Thymus (tissue), 11 donors: ENCODE data around the gene PSTK. TPM values are rescaled to one million over a fixed set of nuclear protein-coding genes. Genes with fewer than 3 reads are reported as not detected.

ENCODE experiments used
- DNase-seq, 9 donors: peaks; one replicate each; pipeline ENCODE4 v3.0.0-alpha.2; 2013; ENCODE audit warnings: low spot score in 9 of 9, low read depth in 6 of 9, missing footprints in 1 of 9
- H3K27ac ChIP-seq, 2 donors: one replicate each; pipeline ENCODE4 v1.5.1; 2013; ENCODE audit warnings: control low read depth in 1 of 2, low read depth in 1 of 2, low read length in 1 of 2, mild to moderate bottlenecking in 1 of 2, moderate library complexity in 1 of 2
- H3K27me3 ChIP-seq, 2 donors: one replicate each; pipeline ENCODE4 v1.5.1; 2013; ENCODE audit warnings: low read length in 1 of 2; ENCODE audit not compliant: control insufficient read depth in 2 of 2, insufficient read depth in 1 of 2
- H3K36me3 ChIP-seq, 2 donors: one replicate each; pipeline ENCODE4 v1.5.1; 2013; ENCODE audit warnings: low read length in 1 of 2, mild to moderate bottlenecking in 1 of 2, moderate library complexity in 1 of 2; ENCODE audit not compliant: control insufficient read depth in 2 of 2, insufficient read depth in 2 of 2
- H3K4me1 ChIP-seq, 2 donors: one replicate each; pipeline ENCODE4 v1.5.1; 2013; ENCODE audit warnings: low read length in 2 of 2; ENCODE audit not compliant: control insufficient read depth in 2 of 2, insufficient read depth in 2 of 2
- H3K4me3 ChIP-seq, 2 donors: one replicate each; pipeline ENCODE4 v1.5.1; 2013; ENCODE audit warnings: low read length in 2 of 2, control low read depth in 1 of 2, mild to moderate bottlenecking in 1 of 2
- H3K9me3 ChIP-seq, 2 donors: one replicate each; pipeline ENCODE4 v1.5.1; 2013; ENCODE audit warnings: low read length in 1 of 2, mild to moderate bottlenecking in 1 of 2; ENCODE audit not compliant: control insufficient read depth in 2 of 2, insufficient read depth in 1 of 2
- WGBS: extraction: QIAGEN DNeasy Blood & Tissue Kit; methylation state at CpG from one replicate; pipeline ENCODE4 v1.1.7; 2013; 5-methylcytosine and 5-hydroxymethylcytosine counted together
- polyA plus RNA-seq: library from polyadenylated mRNA; stranded (reverse); fragments of 200-250 nt; gene quantifications from one replicate; pipeline ENCODE4 v1.2.3, GENCODE V29; 2013
- total RNA-seq: library from RNA; stranded (reverse); fragments of 120-200 nt; gene quantifications from one replicate; pipeline ENCODE4 v1.2.4, GENCODE V29; 2013
- donor health status: healthy.

Gene PSTK
- total and polyA plus RNA-seq, 2 donors = 4.8 to 5.0 TPM

DNA sequence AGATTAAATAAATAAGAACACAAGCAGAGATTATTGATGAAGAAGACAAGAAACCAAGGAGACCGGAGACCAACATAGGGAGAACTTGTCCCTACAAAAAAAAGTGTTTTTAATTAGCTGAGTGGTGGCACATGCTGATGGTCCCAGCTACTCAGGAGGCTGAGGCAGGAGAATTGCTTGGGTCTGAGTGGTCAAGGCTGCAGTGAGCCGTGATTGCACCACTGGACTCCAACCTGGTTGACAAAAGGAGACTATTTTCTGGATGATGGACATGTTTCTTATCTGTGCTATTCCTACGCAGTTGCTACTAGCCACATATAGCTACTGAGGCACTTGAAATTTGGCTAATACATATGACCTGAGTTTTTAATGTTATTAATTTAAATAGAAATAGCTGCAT, 18.7 kb downstream of the PSTK start:
- Histone ChIP-seq H3K36me3 (peaks cover 27 to 31% of the 10 kb centered on the region in 2 donors), H3K4me1 (no peaks in the 10 kb centered on the region), H3K4me3 (no peak overlapping the region), H3K27me3 (no peaks in the 10 kb centered on the region), H3K27ac (no peak overlapping the region), H3K9me3 (no peaks in the 10 kb centered on the region)
- DNase-seq = no peak
- 98% methylated on average over 3 of the region's 3 CpGs for WGBS

DNA sequence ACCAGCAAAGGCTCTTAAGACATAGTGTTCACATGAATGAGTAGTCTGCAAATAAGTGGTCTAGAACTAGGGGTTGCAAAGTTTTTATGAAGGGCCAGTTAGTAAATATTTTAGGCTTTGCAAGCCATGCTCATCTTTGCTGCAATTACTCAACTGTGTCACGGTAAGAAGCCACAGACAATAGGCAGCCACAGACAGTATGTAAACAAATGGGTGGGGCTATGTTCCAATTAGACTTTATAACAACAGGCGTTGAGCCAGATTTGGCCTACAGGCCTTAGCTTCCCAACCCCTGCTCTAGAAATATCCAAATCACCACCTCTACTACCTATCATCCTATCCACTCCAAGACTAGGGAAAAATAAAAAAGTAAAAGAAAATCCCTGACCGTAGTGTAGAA, 19.1 kb downstream of the PSTK start:
- Histone ChIP-seq H3K4me3 (no peak overlapping the region), H3K27me3 (no peaks in the 10 kb centered on the region), H3K27ac (no peak overlapping the region), H3K36me3 (peaks cover 23 to 27% of the 10 kb centered on the region in 2 donors), H3K9me3 (no peaks in the 10 kb centered on the region), H3K4me1 (no peaks in the 10 kb centered on the region)
- WGBS = 97% methylated on average over 3 of the region's 3 CpGs
- DNase-seq = no peak

DNA sequence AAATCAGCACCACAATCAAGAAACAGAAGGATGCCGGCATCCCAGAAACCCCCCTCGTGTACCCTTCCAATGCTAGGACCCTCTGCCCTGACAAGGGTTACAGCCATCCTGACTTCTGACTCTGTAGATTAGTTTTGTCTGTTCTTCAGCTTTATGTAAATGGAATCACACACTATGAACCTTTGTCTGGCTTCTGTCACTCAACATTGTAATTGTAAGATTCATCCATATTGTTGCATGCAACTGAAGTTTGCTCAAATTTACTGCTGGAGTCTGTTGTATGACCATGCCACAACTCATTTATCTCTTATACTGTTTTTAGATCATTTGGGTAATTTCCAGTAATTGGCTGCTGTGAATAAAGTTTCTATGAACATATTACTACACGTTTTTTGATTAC, 20.0 kb downstream of the PSTK start:
- no peak for DNase-seq
- no peaks in the 10 kb centered on the region for H3K4me1 ChIP-seq
- H3K27ac ChIP-seq = no peak overlapping the region
- peaks cover 19 to 22% of the 10 kb centered on the region in 2 donors for H3K36me3 ChIP-seq
- H3K9me3 ChIP-seq = no peaks in the 10 kb centered on the region
- no peaks in the 10 kb centered on the region for H3K27me3 ChIP-seq
- no peak overlapping the region for H3K4me3 ChIP-seq
- 97% methylated on average over 3 of the region's 3 CpGs for WGBS

DNA sequence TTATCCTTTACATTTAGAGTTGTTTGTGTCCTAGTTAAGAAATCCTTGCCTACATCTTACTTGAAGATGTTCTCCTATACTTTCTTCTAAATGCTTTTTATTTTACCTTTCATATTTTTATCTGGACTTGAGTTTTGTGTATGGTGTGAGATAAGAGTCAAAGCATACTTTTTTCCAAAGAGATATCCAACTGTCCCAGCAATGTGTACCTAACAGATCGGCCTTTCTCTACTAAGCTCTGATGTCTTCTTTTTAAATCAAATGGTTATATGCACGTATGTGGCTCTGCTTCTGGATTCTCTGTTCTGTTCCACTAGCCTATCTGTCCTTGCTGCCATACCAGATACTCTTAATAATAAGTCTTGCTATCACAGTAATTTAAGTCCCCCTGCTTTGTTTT, 21.2 kb downstream of the PSTK start:
- no peak overlapping the region for H3K27ac ChIP-seq
- H3K27me3 ChIP-seq = no peaks in the 10 kb centered on the region
- no peaks in the 10 kb centered on the region for H3K9me3 ChIP-seq

DNA sequence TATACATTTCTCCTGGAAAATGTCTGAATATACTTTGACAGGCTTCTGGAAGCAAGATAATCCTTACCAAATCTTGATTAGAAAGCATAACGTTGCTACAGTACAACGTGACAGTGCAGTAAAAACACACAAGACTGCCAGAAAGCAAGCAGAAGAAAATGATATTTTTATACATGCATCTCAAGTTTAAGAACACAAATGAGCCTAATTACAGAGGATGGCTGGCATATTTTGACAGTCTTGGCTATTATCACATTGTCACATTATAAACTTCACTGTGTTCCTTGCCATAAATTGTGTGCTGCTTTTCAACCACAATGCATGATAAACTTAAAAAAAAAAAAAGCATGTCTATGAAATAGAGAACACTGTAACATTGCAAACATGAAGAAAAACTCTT, 24.1 kb downstream of the PSTK start:
- WGBS = 99% methylated on average over 2 of the region's 2 CpGs
- H3K36me3 ChIP-seq = no peaks in the 10 kb centered on the region
- H3K4me3 ChIP-seq = no peak overlapping the region
- DNase-seq = no peak
- peaks cover 0 to 4% of the 10 kb centered on the region in 2 donors for H3K9me3 ChIP-seq
- H3K27me3 ChIP-seq = no peaks in the 10 kb centered on the region
- no peak overlapping the region for H3K27ac ChIP-seq
- H3K4me1 ChIP-seq = peaks cover 4 to 6% of the 10 kb centered on the region in 2 donors

More for the DNA sequence above, 21.2 kb downstream of the PSTK start:
- no peak for DNase-seq
- no peaks in the 10 kb centered on the region for H3K4me1 ChIP-seq
- H3K4me3 ChIP-seq = no peak overlapping the region
- H3K36me3 ChIP-seq = peaks cover 10 to 13% of the 10 kb centered on the region in 2 donors
- over 99% methylated on average over 2 of the region's 2 CpGs for WGBS

DNA sequence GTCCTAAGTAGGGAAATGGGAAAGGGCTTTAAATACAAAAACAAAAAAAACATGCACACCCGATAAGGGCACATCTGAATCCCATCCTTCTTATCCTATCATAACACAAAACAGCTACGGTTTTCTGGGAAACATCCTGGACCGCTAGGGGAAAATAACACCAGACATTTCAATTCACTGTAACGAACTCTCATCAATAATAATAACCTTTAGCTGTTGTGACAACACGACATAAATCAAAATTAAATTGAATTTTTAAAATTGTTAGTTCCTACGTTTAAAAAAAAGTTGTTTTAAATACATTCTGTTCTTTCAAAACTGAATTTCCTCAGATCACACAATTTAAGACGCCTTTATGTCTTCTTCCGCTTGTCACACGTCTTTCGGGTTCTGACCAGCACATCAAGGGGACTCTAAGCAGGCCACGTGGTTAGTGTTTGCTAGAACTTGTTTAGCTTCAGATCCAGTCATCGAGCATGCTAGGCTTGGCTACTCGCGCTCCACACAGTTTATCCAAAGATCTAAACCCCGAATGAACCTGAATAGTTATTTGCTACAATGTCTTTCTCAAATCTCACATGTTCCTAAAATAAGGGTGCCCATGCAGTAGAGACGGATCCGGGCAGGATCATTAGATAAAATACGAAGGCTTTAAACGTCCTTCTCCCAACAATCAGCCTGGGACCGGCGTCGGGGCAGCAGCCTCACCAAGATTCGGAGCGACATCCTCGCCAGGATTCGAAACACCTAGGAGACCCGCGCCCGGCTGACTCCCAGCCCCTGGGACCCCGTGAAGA, 27.6 kb downstream of the PSTK start:
- DNase-seq = peak; percentile 19 to 75 (median 42)
- Histone ChIP-seq H3K27me3 (no peaks in the 10 kb centered on the region), H3K36me3 (no peaks in the 10 kb centered on the region), H3K9me3 (peaks cover 0 to 4% of the 10 kb centered on the region in 2 donors), H3K4me1 (peaks cover 9 to 10% of the 10 kb centered on the region in 2 donors), H3K4me3 (peak overlapping the region; percentile 95 to 99), H3K27ac (peak overlapping the region; percentile 95 to 99)
- WGBS = 9% methylated on average over 30 of the region's 30 CpGs

DNA sequence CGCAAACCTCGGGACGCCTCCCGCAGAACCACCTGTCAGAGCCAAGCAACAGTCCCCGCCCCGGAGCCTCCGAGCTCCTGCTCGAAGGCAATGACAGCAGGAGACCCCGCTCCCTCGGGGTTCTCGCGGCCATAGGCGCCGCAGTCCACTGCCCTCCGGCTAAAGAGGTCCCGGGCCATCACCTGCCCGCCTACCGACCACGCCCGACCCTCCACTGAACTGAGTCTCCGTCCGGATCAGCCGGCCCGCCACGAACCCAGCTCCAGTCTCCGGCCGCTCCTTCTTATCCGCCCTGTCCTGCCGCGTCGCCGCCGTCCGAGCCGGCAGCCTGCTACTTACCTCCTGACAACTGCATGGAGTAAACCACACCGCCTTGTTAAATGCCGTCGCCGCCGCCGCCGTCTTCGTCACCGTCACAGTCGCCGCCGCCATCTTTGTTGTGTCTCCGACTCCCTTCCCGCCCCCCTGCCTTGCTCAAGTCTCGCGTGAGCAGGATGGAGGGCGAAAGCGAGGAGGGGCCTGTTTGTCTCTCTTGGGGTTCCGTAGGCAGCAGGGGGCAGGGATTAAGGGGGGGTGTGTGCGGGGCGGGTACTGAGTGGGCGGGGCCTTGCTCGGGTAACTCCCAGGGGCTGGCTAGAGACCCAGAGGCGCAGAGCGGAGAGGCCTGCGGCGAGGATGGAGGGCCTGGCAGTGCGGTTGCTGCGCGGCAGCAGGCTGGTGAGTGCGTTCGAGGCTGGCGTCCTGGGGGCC, 28.3 kb downstream of the PSTK start, which contains the start of the genes ACADSB and IKZF5:
TSS of gene ACADSB (plus strand) at position 652 of the 750 bp plus-strand sequence. CDS start at position 676, 24 bp downstream.
TSS of gene IKZF5 (minus strand) at position 441 of the 750 bp plus-strand sequence. CDS start 10,170 bp downstream, outside the sequence.
- WGBS = under 1% methylated on average over 68 of the region's 68 CpGs
- no peaks in the 10 kb centered on the region for H3K27me3 ChIP-seq
- DNase-seq = peak; percentile 87 to 99 (median 95)
- H3K36me3 ChIP-seq = no peaks in the 10 kb centered on the region
- H3K4me1 ChIP-seq = peaks cover 9 to 10% of the 10 kb centered on the region in 2 donors
- H3K9me3 ChIP-seq = peaks cover 0 to 4% of the 10 kb centered on the region in 2 donors
- peak within 1 kb of the TSS; percentile 95 to 99 for H3K27ac ChIP-seq
- peak within 1 kb of the TSS; percentile 95 to 99 for H3K4me3 ChIP-seq

DNA sequence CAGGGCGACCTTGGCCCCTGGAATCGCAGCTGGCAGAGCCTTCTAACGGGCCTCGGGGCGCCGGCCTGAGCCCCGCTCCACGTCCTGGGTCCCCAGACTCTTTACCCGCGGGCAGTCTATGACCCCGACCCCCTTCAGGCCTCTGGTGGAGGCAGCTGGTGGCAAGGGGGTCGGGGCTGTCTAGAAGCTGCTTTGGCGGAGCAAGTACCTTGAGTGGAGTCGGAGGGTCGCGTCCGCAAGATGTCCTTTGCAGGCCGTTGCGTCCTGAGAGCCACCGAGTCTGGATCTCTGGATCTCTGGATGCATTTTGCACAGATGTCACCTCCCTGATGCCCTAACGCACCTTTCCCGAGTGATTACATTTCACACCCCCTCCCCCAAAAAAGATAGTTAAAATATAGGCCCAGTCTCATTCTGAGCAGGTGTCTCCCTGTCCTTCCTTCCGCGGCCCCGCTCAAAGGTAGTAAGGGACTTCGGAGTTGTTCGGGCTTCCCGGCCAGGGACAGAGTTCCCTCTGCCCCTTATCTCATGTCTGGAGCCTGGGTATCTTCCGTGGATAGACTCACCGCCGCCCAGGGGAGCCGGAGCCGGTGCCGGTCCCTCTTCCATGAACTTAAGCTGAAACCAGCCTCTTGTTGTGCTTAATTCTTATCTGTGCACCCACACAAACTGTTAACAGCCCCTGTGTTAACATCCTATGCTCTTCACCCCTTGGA, 29.1 kb downstream of the PSTK start:
- H3K27ac ChIP-seq = peak overlapping the region; percentile 55 to 68
- peaks cover 9 to 10% of the 10 kb centered on the region in 2 donors for H3K4me1 ChIP-seq
- H3K4me3 ChIP-seq = peak overlapping the region; percentile 95 to 99
- no peaks in the 10 kb centered on the region for H3K36me3 ChIP-seq
- H3K9me3 ChIP-seq = peaks cover 0 to 4% of the 10 kb centered on the region in 2 donors
- WGBS = 1% methylated on average over 34 of the region's 34 CpGs
- DNase-seq = peak in 5 of 9 donors; percentile 3 to 34 (median 10)
- no peaks in the 10 kb centered on the region for H3K27me3 ChIP-seq
